ENCODE measurements around the gene TCF7L1. TPM values are rescaled to one million over a fixed set of nuclear protein-coding genes. Genes with fewer than 3 reads are reported as not detected.
"Not testable (repeated sequence)": the region's sequence is repeated elsewhere in the genome, so short reads cannot be mapped to it uniquely, and the experiment has no call there.

The TCF7L1 gene
- total RNA-seq, 1 donor from 2014 or later: 48.3 TPM

DNA sequence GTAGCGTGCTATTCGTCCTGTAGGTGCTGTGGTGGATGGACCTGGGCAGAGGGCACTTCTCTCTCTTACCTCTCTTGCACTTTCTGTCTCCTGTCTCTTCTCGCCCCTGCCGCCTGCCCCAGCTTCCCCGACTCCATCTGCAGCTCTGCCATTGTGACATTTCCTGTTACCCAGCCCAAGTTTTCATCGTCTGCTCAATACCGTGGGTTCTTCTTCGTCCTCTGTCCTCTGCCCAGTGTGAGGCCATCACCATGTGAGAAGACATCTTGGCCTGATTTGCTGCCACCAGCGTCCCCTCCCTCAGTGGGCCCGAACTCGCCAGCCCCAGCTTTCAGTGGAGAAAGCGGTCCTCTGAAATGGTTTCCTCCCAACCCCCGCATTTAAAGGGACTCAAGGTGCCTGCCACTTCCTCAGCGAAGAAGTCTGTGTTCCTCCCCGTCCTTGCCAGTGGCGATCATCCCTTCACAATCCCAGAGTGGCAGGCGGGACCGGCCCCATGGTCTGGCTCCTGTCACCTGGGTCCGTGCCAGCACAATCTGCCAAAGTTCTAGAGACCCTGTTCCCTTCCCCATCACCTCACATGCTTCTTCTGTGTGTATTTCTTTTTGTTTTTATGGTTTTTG is 176.6 kb downstream of the TCF7L1 start:
- TF ChIP-seq CTCF (IDR thresholded peaks at IDR 0.05; ENCODE audit: unreplicated experiment): no peak
- peaks cover 30% of the 10 kb centered on the region for H3K36me3 Mint-ChIP-seq
- H3K27me3 Mint-ChIP-seq (ENCODE audit: low read depth): no peaks in the 10 kb centered on the region
- DNase-seq (ENCODE audit: low spot score in 2 of 2, unreplicated experiment in 2 of 2): no peak
- peak overlapping the region; percentile 29 for H3K27ac Mint-ChIP-seq
- H3K4me1 Mint-ChIP-seq: no peaks in the 10 kb centered on the region
- H3K9me3 Mint-ChIP-seq: no peaks in the 10 kb centered on the region
- H3K4me3 Mint-ChIP-seq: no peak overlapping the region

DNA sequence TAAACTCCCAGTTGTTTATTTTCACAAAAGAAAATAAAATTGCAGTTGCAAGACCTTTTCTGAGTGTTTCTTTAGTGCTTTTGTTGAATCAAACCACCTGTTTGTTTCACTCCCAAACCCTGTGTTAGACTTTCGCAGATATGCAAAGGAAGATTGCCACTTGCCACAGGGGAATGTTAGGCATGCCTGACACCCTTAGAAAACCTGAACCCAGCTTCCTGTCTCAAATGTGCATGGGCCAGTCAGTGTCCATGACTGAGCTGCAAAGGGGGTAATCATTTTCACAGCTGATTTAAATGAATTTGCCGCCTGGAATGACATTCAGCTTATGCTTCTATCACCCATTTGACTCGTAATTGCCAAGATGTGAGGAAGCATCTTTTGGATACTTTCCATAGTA is 177.1 kb downstream of the TCF7L1 start:
- DNase-seq (ENCODE audit: low spot score in 2 of 2, unreplicated experiment in 2 of 2): no peak
- Mint-ChIP-seq H3K4me1 (no peaks in the 10 kb centered on the region), H3K27me3 (ENCODE audit: low read depth) (no peaks in the 10 kb centered on the region), H3K4me3 (no peak overlapping the region), H3K27ac (peak overlapping the region; percentile 29), H3K9me3 (no peaks in the 10 kb centered on the region), H3K36me3 (peaks cover 29% of the 10 kb centered on the region)
- TF ChIP-seq CTCF (IDR thresholded peaks at IDR 0.05; ENCODE audit: unreplicated experiment): no peak

- TF ChIP-seq CTCF (IDR thresholded peaks at IDR 0.05; ENCODE audit: unreplicated experiment): no peak
- Mint-ChIP-seq H3K27me3 (ENCODE audit: low read depth) (no peaks in the 10 kb centered on the region), H3K9me3 (no peaks in the 10 kb centered on the region), H3K4me3 (no peak overlapping the region), H3K27ac (no peak overlapping the region), H3K4me1 (no peaks in the 10 kb centered on the region), H3K36me3 (peaks cover 24% of the 10 kb centered on the region)
- no peak for DNase-seq (ENCODE audit: low spot score in 2 of 2, unreplicated experiment in 2 of 2)
Measured at GRCh38 chr2:85312404-85312803, 179.2 kb downstream of the TCF7L1 start.

GRCh38 chr2:85314884-85315242 is 181.7 kb downstream of the TCF7L1 start:
- Mint-ChIP-seq H3K27ac (no peak overlapping the region), H3K27me3 (ENCODE audit: low read depth) (no peaks in the 10 kb centered on the region), H3K9me3 (no peaks in the 10 kb centered on the region), H3K4me1 (peaks cover 6% of the 10 kb centered on the region), H3K36me3 (peaks cover 20% of the 10 kb centered on the region), H3K4me3 (no peak overlapping the region)
- TF ChIP-seq CTCF (IDR thresholded peaks at IDR 0.05; ENCODE audit: unreplicated experiment): no peak
- no peak for DNase-seq (ENCODE audit: low spot score in 2 of 2, unreplicated experiment in 2 of 2)

DNA sequence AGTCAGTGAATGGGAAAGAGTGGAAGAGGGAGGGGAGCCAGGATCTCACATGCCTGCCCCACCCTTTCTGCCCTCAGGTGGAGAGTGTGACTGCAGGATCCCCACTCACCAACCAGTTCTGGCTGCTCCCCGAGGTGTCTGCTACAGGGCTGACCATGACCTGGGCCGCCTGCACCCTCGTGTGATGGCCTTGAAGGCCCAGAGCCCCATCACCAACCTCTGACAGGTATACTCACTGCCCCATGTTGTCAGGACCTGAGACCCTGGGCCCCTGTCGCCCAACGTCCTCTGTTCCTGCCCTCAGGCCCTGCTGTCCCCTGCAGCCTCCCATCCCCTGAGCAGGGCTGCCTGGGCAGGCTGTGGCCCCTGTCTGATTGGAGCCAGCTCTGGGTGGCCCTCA is 182.7 kb downstream of the TCF7L1 start:
- not testable (repeated sequence) for DNase-seq (ENCODE audit: low spot score in 2 of 2, unreplicated experiment in 2 of 2); H3K4me1 Mint-ChIP-seq; H3K9me3 Mint-ChIP-seq; H3K27ac Mint-ChIP-seq; H3K4me3 Mint-ChIP-seq; H3K27me3 Mint-ChIP-seq (ENCODE audit: low read depth)
- peaks cover 24% of the 10 kb centered on the region for H3K36me3 Mint-ChIP-seq

DNA sequence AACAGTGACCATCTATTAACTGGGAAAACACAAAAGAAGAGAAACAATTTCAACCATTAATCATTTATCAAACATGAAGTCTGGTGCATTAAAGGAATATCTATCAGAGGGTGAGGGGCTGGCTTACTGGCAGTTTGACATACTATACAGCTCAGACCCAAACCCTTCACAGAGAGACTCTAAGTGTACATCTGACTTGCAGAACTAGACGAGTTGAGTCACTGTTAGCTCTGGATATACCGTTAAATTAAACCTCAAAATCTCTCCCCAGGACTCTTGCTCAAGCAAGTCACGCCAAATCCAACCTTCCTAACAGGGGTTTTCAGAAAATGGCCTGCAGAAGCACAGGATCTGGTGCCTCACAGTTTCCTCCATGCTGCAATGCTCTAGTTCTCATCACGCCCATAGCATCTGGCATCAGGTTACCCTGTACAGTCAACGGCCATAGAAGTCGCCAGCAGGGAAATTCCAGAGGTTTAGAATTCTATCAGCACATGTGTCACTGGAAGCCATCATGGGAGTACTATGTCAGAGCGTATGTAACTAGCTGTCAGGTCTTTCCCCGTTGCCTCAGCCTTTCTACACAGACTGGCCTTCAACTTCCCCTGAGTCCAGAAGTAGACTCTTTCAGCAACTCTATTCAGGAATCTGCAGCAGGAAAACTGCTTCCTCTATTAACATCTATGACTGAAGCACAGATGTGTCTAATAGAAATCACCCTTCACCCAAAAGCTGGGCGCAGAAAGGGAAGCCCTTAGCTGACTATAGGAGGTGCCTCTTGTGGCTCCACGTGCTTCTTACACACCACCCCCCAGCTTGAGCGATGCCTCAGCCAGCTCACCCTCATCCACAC is 185.3 kb downstream of the TCF7L1 start:
- Mint-ChIP-seq H3K27ac (peak overlapping the region; percentile 91), H3K4me1 (peaks cover 6% of the 10 kb centered on the region), H3K36me3 (peaks cover 46% of the 10 kb centered on the region), H3K9me3 (no peaks in the 10 kb centered on the region), H3K4me3 (no peak overlapping the region), H3K27me3 (ENCODE audit: low read depth) (no peaks in the 10 kb centered on the region)
- DNase-seq (ENCODE audit: low spot score in 2 of 2, unreplicated experiment in 2 of 2): no peak
- TF ChIP-seq CTCF (IDR thresholded peaks at IDR 0.05; ENCODE audit: unreplicated experiment): no peak

Measured in mesothelial cell of epicardium (in vitro differentiated cells).